Measurements from ENCODE around the gene ACP3.
"Not testable (repeated sequence)": the region's sequence is repeated elsewhere in the genome, so short reads cannot be mapped to it uniquely, and the experiment has no call there.

ACP3 gene

DNA sequence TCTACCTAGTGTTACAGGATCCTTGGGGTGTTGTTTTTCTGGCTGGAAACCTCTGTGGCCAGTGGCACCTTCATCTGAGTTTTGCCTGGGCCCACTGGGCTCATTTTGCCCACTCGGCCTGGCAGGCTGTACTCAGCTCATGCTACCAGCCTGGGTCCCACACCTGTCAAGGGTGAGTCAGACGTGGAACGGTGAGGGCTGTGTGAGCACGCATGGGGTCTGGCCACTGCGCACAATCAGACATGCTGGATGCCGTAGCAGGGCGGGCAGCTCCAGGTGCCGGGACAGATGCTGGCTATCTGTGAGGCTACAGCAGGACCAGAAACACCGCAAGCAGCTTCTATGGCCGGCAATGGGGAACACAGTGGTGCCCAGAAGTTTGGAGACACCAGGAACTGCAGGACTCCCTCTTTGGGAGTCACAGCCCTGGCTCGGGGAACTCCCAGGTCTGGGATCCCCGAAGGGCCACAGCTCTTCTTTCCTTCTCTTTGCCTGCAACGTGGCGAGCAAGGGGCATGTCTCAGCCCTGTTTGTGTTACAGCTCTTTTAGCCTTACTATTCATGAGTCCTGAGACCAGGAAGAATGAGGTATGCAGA, 64.2 kb downstream of the ACP3 start:
- H3K27ac ChIP-seq, result no peak overlapping the region
- TF ChIP-seq, protein P1, sequence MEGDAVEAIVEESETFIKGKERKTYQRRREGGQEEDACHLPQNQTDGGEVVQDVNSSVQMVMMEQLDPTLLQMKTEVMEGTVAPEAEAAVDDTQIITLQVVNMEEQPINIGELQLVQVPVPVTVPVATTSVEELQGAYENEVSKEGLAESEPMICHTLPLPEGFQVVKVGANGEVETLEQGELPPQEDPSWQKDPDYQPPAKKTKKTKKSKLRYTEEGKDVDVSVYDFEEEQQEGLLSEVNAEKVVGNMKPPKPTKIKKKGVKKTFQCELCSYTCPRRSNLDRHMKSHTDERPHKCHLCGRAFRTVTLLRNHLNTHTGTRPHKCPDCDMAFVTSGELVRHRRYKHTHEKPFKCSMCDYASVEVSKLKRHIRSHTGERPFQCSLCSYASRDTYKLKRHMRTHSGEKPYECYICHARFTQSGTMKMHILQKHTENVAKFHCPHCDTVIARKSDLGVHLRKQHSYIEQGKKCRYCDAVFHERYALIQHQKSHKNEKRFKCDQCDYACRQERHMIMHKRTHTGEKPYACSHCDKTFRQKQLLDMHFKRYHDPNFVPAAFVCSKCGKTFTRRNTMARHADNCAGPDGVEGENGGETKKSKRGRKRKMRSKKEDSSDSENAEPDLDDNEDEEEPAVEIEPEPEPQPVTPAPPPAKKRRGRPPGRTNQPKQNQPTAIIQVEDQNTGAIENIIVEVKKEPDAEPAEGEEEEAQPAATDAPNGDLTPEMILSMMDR (conservative IDR thresholded peaks at IDR 0.05), result no peak
- no peak for TF ChIP-seq ZFX (IDR thresholded peaks at IDR 0.05)

DNA sequence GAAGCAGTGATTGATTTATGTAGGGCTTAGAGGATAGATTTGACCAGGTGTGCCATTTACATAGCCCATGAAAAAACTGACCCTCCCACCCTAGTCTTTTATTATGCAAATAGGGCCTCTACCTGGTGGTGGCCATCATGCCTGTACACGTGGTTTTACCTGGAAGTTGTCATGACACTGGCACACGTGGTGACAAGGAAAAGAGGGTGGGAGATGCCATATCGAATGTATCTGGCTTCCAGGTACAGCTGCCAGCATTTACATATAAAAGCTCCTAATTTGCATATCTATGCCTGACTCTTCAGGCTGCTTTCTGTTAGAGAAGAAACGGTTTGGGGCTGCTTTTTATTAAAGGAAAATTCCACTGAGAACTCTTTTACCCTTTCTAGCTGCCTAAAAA, 65.1 kb downstream of the ACP3 start:
- TF ChIP-seq ZFX (IDR thresholded peaks at IDR 0.05), result no peak
- TF ChIP-seq, protein P1 (conservative IDR thresholded peaks at IDR 0.05), result no peak
- H3K27ac ChIP-seq, result no peak overlapping the region

DNA sequence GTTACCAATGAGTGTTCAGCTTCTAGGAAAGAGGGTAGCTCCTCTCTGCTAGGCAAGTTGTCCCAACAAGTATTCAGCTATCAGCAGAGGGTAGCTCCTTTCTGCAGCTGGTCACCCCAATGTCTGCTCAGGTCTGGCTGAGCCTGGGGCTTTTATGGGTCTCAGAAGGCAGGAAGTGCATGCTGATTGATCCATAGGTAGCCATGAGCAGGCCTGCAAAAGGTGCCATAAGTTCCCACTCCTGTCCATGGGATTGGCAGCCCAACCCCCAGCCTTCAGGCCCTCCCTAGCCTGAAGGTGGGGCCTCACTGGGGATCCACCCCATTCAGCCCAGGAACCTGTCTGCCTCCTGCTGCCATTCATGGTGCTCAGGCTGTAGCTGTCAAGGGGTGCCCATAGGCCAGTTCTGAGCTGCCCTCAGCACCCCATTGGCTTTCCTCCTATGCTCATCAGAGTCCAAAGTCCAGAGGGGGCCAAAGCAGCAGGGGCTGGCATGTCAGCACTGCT, 65.5 kb downstream of the ACP3 start:
- TF ChIP-seq, protein P1 (conservative IDR thresholded peaks at IDR 0.05), result no peak
- TF ChIP-seq ZFX (IDR thresholded peaks at IDR 0.05), result no peak
- no peak overlapping the region for H3K27ac ChIP-seq

DNA sequence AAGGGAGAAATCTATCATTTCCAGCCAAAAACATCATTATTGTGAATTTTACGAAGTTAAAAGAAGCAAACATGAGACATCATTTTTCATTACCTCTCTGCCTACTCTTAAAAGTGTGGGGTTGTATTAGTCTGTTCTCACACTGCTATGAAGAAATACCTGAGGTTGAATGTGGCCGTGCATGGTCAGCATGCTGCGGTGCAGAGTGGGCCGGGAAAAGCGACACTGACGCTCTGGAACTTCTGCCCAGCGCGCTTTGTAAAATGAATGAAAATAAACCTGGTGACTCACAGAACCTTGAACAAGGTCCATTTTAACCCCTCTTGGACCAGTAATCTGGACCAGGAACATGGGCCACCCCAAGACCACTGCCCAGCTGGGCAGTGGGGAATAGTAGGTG, 69.1 kb downstream of the ACP3 start:
- TF ChIP-seq, protein P1 (conservative IDR thresholded peaks at IDR 0.05), result no peak
- TF ChIP-seq ZFX (IDR thresholded peaks at IDR 0.05), result no peak
- H3K27ac ChIP-seq, result no peak overlapping the region

DNA sequence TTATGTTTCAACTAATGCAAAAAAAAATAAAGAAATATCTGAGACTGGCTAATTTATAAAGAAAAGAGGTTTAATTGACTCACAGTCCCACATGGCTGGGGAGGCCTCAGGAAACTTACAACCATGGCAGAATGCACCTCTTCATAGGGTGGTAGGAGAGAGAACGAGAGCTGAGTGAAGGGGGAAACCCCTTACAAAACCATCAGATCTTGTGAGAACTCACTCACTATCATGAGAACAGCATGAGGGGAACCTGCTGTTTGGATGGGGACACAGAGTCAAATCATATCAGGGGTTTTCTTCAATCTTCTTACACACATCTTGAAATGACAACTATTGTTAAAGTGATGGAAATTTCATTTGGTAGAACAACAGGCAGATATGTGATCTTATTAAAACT, 75.5 kb downstream of the ACP3 start:
- H3K27ac ChIP-seq, result not testable (repeated sequence)

DNA sequence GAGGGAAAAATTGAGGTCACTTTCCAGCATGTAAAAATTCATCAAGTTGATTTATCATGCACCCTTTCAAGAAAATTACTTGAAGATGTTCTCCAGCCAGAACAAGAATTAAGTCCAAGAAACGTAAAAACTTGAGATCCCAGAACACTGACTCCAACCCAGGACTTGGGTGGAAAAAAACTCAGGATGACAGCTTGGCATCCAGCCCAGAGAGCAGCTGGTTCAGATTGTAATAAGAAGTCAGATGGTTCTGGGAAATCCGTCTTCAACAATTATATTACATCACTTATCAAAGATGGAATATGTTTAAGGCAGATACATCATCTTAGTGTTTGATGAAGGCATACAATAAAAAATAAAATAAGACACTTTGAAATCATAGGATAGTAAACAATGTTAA, 77.1 kb downstream of the ACP3 start:
- no peak overlapping the region for H3K27ac ChIP-seq
- TF ChIP-seq ZFX (IDR thresholded peaks at IDR 0.05), result no peak
- TF ChIP-seq, protein P1 (conservative IDR thresholded peaks at IDR 0.05), result no peak

DNA sequence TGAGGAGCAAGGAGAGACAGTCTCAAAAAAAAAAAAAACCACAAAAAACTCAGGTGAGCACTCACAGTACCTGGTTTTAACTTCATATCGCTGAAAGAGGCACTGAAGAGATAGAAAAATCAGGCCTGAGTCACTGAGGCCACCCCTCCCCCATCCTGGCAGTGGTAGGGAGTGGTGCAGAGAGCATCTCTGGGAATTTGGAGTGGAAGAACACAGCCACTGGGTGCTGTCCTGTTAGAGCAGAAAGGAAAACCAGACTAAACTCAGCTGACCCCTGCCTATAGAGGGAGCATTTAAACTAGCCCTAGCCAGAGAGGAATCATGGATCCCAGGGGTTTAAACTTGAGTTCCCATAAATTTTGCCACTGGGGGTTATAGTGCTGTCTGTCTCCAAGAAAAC, 77.9 kb downstream of the ACP3 start:
- no peak overlapping the region for H3K27ac ChIP-seq
- TF ChIP-seq, protein P1 (conservative IDR thresholded peaks at IDR 0.05), result no peak
- no peak for TF ChIP-seq ZFX (IDR thresholded peaks at IDR 0.05)

DNA sequence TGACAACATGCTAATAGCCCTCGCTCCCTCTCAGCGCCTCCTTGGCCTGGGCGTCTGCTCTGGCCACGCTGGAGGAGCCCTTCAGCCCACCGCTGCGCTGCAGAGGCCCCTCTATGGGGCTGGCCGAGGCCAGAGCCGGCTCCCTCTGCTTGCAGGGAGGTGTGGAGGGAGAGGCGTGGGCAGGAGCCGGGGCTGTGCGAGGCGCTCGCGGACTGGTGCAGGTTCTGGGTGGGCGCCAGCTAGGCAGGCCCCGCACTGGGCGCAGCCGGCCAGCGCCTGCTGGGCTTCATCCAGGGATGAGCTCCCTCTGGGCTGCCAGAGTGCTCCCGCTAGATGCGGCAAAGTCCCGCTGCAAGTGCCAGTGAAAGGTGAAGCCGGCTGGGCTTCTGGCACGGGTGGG, 79.0 kb downstream of the ACP3 start:
- H3K27ac ChIP-seq, result no peak overlapping the region

DNA sequence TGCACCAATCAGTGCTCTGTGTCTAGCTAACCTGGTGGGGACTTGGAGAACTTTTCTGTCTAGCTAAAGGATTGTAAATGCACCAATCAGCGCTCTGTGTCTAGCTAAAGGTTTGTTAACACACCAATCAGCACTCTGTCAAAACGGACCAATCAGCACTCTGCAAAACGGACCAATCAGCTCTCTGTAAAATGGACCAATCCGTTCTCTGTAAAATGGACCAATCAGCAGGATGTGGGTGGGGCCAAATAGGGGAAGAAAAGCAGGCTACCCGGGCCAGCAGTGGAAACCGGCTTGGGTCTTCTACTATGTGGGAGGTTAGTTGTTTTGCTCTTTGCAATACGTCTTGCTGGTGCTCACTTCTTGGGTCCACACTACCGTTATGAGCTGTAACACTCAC, 79.6 kb downstream of the ACP3 start:
- not testable (repeated sequence) for H3K27ac ChIP-seq

More for the DNA sequence above, 79.0 kb downstream of the ACP3 start:
- no peak for TF ChIP-seq ZFX (IDR thresholded peaks at IDR 0.05)
- TF ChIP-seq, protein P1 (conservative IDR thresholded peaks at IDR 0.05), result no peak
